ENCODE measurements around the gene NAT10.

The NAT10 gene

DNA sequence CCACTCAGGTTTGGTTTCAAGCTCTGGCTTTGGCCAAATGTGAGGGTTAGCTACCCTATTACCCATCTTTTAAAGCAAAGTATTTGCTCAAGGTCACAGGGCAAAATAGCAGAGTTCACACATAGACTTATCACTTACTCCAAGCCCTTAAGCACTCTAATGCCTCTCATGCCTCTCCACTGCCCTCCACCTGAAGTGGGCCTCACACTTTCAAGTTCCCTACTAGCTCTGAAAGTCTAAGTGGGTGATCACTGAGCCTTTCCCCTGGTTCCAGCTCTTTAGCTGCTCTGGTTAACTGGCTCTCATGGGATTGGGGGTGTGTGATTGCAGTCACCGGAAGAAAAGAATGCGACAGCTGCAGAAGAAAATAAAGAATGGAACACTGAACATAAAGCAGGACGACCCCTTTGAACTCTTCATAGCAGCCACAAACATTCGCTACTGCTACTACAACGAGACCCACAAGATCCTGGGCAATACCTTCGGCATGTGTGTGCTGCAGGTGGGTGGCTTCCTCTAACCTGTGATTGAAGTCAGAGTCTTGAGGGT, 6.4 kb downstream of the NAT10 start:
- DNase-seq: no peak

DNA sequence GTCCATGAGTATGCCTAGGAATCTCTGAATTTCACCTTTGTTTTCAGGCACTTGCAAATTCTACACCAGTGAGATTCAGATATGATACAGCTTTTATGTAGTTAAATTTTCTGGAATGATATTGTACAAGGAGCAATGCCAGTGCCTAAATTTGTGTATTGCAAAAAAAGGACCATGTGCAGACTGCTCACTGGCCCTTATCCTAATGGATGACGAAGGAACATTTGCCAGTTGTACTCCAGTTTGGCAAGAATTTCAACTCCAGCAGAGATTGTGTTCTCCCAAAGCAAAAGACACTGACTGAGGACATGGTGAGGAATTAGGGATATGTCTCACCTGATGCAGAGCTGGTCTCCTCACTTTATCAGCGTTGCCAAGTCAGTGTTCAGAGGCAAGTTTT, 8.6 kb downstream of the NAT10 start:
- DNase-seq: no peak

DNA sequence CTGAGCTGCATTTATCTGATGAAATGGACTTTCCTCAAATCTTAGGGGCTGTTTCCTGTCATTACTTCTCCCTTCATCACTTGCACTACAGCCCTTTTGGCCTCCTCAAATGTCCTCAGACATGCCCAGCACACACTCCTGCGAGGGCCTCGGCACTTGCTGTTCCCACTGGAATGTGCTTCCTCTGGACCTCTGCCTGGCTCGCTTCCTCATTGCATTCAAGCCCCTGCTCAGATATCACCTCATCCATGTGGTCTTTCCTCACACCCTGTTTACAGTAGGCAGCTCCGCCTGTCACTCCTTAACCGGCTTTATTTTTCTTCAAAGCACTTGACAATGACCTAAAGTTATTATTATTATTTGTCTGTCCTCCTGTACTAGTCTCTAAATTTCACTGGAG, 9.0 kb downstream of the NAT10 start:
- DNase-seq: no peak

DNA sequence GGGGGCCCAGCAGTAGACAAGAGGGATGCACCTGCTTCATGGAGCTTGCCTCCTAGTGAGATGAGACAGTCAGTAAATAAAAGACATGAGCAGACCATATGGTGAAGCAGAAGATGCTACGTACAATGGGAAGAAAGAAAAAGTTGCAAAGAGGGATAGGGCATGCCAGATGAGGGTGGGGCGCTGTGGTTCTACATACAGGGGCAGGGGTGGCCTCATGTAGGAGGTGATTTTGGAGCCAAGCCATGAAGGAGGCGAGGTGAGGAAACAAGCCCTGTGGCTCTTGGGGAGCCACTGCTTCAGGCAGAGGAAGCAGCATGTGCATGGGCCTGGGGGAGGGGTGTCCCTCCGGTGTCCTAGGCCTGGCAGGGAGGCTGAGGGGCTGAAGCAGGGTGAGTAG, 15.2 kb downstream of the NAT10 start:
- no peak for DNase-seq

DNA sequence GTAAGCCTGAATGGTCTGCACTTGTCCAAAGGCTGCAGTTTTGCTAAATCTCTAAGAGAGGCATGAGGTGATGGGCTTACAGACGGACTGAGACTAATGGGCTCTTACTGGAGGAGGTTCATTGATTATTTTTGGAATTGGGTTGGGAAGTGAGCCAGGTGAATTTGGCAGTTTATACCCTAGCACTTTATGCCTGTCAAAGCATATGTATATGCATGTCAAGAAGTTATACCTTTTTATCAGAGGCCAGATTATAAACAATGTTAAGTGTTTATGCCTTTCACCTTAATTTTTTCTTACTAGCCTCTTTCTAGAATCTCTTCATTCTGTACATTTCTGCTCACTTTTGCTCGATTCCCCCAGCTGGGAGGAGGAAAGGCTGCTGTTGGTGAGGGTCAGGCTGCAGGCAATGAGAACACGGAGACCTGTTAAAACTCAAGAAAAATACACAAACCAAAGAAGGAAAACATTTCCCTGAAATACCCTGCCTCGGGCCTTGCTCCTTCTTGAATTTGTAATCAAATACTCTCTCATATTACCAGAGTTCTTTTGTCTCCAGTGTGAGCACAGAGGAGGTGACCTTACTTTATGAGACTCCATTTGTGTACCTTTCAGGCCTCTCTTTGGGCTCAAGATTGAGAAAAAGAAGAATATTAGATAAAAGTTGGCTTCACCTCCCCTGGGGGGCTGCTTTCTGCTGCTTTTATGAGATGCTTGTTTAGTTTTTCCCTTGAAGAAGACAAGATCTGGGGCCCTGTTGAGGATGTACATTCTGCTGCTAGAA, 19.6 kb downstream of the NAT10 start:
- no peak for DNase-seq

DNA sequence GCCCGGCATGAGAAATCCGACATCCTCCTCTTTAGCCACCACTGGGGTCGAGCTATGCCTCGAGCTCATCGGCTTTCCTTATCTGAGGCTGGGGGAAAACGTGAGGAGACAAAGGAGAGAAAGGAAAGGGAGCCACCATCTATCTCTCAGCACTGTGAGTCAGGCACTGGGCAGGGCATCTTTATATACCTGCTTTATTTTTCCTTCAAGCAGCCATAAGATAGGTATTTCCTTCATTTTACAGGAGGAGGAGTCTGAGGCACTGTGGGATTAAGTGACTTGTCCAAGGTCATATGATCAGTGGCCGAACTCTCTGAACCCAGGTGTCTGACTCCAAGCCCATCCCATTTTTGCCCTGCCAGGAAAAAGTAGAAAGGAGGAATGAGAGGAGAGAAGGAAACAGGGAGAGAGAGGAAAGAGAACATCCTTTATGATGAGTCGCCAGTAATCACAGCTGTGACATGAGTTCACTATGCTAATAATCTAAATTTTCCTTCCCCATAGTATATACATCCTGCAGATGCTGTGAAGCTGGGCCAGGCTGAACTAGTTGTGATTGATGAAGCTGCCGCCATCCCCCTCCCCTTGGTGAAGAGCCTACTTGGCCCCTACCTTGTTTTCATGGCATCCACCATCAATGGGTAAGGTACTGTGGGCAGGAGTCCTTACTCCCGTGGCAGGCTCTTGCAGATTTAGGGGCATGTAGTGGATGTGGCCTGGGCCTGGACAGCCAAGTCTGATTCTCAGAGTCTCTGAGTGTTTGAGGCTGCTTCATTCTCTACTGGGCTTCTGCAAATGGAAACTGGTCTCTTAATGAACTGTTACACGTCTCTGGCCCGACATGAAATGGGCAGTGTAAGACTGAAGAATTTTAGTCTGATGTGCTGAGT, 21.8 kb downstream of the NAT10 start:
- no peak for DNase-seq

DNA sequence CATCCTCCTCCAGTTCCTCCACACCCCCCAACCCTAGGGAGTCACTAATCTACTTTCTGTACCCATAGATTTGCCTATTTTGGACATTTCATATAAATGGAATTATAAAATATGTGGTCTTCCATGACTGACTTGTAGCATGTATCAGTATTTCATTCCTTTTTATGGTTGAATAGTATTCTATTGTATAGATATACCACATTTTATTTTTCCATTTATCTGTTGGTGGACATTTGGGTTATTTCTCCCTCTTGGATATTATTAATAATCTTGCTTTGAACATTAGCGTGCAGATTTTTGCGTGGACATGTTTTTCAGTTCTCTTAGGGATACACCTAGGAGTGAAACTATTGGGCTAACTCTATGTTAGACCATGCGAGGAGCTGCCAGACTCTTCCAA, 23.4 kb downstream of the NAT10 start:
- no peak for DNase-seq

DNA sequence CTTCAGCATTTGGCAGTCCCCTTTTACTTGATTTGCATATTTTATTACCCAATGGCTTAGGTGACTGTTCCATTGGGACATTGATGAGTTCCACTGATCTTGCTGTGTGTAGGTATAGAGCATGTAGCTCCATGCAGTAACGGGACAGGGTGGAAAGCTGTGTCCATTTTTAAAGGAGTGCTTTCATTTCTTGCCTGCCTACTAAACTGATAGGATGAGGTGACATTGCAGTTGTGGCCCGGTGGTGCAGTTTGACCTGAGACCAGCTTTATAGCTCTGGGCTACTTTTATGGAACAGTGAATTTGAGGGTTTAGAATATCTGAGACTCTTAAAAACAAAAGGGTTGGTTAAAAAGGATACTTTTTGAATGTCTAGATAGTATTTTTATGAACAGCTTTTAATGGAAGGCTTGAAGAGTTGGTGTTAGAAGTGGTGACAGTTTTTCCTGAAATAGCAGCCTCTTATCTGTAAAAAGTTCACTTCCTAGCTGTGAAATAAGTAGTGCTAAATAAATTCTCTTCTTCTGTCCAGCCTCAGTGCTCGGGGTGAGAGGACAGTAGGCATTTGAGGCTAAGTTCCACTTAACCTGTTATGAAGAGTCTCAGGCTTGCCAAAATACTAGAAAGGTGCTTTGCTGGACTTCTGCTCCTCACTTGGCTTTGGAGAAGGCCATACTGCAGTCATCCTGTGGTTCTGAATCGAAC, 27.0 kb downstream of the NAT10 start:
- DNase-seq: no peak

DNA sequence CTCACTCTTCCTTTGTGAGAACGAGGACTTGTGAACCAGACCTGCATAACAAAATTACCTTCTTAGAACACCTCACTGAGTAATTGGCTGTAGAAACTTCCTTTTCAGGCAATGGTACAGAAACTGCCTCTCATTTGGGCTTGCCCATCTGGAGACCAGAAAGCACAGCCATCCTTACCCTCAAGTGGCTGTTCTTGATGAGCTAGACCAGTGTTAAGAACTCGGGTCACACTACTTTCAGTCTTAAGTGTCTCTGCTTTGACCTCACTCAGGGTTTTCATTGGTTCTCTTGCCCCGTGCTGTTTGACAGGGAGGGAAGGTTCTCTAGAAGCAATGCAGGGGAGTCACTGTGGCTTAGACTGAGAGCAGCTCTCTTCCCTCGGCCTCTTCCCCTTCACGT, 29.3 kb downstream of the NAT10 start:
- no peak for DNase-seq

DNA sequence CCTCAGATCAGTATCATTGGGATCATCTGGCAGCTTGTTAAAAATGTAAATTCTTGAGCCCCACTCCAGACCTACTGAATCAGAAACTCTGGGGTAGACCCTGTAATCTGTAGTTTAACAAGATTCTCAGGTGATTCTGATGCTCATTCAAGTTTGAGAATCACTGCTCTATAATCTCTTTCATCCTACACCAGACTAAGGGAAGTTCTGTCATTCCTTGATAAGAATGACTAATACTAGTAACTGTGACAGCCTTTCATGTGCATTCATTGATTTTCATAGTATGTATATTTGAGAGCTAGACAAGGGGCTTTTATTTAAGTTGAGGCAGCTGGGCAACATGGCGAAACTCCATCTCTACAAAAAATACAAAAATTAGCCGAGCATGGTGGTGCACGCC, 30.0 kb downstream of the NAT10 start:
- no peak for DNase-seq

DNA sequence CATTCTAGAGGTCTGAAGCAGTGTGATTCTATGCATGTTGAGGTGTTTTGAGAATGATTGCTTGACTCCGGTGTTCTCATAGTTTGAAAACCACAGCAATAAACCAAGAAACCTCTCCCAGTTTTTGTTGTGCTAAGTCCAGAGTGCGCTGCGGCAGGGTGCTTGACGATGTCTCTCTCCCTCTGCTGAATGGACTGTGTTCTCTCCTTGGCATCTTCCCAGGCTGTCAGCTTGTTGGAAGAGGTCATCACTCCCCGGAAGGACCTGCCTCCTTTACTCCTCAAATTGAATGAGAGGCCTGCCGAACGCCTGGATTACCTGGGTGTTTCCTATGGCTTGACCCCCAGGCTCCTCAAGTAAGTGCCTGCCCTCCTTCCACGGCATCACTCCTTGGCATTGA, 31.0 kb downstream of the NAT10 start:
- DNase-seq: no peak

DNA sequence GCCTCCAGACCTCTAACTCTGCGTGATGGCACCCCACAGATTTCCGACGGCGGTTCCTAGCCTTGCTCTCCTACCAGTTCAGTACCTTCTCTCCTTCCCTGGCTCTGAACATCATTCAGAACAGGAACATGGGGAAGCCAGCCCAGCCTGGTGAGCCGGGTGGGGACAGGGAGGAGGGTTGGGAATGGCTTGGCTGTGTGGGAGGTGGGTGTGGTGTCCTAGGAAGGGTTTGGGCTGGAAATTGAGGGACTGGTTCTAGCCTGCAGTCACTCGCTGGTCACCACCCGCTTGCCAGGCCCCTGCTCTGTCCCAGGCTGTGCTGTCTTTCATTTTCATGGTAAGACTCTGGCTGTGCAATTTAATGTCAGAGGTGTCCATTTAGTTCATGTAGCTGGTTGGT, 33.9 kb downstream of the NAT10 start:
- DNase-seq: no peak

DNA sequence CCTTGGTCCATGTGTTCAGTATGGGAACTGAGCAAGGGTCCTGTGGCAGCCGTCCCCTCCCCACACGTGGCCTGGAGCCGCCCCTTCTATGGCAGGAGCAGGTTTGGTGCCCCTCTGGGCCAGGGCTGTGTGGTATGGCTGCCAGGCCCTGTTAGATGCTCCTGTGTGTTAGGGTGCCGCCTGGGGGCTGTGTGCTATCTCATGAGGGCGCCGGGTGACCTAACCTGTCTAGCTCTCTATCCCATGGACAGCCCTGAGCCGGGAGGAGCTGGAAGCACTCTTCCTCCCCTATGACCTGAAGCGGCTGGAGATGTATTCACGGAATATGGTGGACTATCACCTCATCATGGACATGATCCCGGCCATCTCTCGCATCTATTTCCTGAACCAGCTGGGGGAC, 34.7 kb downstream of the NAT10 start:
- DNase-seq: no peak

DNA sequence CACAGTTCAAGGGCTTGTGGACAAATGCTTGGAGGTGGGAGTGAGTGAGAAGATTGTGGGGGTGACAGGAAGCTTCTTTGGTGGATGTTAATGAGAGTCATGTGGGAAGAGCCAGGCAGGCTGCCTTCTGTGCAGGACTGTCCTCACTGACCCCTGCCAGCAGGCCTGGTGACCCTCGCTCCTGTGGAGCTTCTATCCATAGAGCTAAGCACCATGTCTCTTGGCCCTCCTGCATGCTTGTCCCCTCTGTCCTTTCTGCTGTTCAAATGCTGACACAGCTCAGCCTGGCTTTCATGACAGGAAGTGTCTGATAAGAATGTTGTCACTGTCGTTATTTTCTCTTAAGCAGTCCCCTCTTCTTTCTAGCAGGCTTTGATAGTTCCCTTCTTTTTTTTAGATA, 37.6 kb downstream of the NAT10 start:
- DNase-seq: no peak

DNA sequence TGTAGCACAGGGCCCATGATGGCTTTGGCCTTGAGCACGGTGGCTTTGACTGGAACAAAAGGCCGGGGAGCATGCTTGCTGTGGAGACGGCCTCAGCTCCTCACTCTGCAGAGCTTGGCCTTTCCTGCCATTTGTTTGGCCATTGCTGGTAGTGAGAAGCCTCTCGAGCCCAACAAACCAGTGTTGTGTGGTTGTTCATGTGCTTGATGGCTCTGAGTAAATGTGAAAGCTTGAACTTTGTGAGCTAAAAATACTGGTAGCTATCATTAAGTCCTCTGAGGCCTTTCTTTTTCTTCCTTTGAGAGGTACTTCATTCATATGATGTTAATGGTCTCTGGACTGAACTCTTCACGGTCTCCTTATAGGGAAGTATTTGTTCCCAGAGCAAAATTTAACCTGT, 39.6 kb downstream of the NAT10 start:
- no peak for DNase-seq

DNA sequence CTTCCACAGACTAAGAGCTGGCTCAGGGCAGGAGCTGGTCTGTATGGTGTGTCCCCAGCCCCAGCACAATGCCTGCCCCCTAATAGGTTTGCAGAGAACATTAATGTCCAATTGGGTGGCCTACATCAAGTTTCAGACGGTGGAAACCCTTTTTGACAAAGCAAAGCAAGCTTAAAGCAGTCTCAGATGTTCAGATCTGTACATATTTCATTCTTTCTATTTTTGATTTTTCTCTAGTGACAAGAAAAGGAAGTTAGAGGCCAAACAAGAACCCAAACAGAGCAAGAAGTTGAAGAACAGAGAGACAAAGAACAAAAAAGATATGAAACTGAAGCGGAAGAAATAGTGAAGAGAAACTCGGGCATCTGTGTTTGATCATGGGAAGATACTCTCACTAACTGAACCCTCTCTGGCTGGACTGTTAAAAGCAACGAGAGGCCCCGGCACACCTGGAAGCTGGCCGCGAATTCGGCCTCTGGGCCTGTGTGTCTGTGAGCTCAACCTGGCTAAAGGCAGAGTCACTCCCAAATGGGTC, 40.5 kb downstream of the NAT10 start:
- no peak for DNase-seq

DNA sequence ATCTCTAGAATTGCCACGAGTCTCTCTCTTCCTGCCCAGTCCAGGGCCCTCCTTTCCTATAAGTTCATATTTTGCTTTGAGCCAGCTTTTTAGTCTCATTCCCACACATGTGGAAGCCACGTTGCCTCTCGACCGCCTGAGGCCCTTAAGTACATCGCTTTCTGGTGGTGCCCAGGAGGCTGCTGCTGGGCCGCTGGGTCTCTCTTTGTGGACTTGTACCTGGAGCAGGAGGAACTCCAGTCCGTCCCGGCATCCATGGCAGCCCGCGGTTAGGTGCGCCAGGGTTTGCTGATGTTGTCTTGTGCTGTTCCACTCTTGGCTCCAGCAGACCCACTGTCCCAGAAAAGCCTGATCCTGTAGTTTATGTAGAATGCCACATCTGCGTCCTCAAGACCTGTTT, 41.0 kb downstream of the NAT10 start:
- no peak for DNase-seq

DNA sequence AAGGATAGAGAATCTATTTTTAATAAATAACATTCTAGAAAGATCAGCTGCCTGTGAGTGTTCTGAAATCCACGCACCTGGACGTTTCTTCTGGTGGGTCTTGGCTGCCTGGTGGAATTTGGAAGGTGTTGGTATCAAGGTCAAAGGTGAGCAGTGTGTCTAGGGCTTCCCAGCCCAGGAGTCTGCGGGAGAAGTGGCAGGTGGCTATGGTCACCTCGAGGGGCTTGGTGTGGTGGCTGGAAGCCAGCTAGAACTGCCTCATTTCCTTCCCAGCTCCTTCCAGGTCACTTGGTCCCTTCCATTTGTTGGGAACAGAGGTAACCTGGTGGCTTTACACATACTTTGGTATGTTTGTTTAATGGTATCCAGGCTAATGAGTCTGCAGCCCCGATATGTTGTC, 41.4 kb downstream of the NAT10 start:
- DNase-seq: no peak

DNA sequence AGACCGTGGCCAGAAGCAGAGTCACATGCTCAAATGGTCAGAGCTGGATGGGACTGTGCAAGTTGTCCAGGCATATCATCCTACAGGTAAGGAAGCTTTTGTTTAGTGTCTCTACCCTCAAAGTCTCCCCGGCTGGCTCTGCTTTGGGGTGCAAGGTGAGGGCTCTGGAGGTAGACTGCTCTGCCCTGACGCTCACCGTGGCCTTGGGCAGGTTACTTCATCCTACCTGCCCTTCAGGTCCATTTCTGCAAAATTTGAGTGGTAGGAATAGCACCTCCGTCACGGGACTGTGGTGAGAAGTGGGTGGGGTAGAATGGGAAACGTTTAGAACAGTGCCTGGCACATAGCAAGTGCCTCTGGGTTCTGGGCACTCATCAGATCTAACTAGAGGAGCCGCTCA, 42.2 kb downstream of the NAT10 start:
- DNase-seq: no peak

DNA sequence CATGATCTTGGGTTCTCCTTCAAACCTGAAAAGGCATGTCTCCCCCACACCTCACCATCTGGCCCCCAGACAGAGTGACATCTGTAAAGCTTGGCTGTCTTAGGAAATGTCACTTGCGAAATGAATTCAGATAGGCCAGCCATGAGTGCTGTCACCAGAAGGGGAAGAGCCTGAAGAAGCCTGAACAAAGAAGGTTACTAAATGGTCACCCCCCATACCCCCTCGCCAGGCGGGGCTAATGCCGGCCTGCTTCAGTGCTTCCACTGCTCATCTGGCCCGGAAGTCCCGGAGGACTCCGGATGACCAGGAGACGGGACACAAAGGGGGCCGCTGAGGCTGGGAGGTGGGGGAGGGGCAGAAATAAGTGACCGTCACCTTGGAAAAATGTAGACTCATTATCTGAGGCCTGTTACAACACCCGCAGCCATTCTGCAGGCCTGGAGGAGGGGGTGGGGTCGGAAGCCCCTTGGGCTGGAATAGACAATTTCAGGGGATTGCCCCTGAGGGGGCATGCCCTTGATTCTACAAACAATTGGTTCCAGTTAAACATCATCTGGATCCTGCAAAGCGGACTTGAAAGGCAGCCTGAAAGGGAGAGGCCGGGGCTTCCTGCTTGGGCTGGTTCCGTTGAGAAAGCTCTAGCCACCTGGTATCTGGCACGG, 43.2 kb downstream of the NAT10 start:
- DNase-seq: no peak

DNA sequence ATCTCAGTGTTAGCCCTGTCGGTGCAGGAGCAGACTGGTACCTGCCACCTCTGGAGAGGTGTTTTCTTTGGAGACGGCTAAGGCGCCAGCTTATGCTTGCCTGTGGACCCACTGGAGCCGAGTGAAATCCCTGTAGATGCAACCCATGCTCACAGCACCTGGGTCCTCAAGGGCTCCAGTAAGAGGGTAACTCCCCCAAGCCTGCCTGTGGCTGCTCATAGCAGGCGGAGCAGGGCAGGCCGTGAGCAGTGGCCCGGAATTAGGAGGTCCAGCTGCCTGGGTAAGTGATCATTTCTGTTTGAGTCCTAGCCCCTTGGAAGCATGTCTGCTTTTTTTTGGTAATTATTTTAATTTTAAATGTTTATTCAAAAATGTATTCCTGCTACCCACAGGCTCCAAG, 43.8 kb downstream of the NAT10 start:
- DNase-seq: no peak

DNA sequence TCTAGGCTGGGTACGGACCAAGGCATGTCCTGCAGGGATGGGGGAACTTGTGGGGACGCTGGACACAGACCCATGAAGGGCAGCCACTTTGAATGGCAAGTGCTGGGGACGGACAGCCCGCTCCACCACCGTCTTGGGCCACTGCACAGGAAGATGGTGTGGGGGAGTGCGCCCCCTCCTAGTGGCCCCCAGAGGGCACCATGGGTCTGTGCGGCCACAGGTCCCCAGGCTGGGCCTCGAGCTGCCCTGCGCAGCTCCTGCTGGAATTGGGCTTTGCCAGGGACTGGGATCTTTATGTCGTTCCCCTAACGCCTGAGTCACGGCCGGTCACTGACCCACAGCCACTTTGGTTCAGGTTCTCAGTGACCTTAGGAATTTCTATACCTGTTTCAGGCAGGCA, 44.4 kb downstream of the NAT10 start:
- no peak for DNase-seq

All from DMS 273 treated with DMSO at 0.1 percent for 48 hours (cell line).